IPS-18a (cell line): Measurements from ENCODE around the gene RINL.

ENCODE experiments used
- H3K27ac ChIP-seq: one replicate; pipeline ENCODE4 v1.5.1; 2013; ENCODE audit warnings: low read length
- H3K27me3 ChIP-seq: one replicate; pipeline ENCODE4 v1.6.1; 2013; ENCODE audit warnings: mild to moderate bottlenecking, low read length; ENCODE audit not compliant: control insufficient read depth, insufficient read depth
- H3K36me3 ChIP-seq: one replicate; pipeline ENCODE4 v1.6.1; 2013; ENCODE audit warnings: low read depth, low read length; ENCODE audit not compliant: control insufficient read depth
- H3K4me1 ChIP-seq: one replicate; pipeline ENCODE4 v1.6.1; 2013; ENCODE audit warnings: low read depth, low read length; ENCODE audit not compliant: control insufficient read depth
- H3K4me3 ChIP-seq: one replicate; pipeline ENCODE4 v1.5.1; 2013; ENCODE audit warnings: low read length
- H3K9ac ChIP-seq: one replicate; pipeline ENCODE4 v1.6.1; 2013; ENCODE audit warnings: mild to moderate bottlenecking, low read length, moderate library complexity
- H3K9me3 ChIP-seq: one replicate; pipeline ENCODE4 v1.6.1; 2013; ENCODE audit warnings: low read depth, low read length; ENCODE audit not compliant: control insufficient read depth

RINL gene

DNA sequence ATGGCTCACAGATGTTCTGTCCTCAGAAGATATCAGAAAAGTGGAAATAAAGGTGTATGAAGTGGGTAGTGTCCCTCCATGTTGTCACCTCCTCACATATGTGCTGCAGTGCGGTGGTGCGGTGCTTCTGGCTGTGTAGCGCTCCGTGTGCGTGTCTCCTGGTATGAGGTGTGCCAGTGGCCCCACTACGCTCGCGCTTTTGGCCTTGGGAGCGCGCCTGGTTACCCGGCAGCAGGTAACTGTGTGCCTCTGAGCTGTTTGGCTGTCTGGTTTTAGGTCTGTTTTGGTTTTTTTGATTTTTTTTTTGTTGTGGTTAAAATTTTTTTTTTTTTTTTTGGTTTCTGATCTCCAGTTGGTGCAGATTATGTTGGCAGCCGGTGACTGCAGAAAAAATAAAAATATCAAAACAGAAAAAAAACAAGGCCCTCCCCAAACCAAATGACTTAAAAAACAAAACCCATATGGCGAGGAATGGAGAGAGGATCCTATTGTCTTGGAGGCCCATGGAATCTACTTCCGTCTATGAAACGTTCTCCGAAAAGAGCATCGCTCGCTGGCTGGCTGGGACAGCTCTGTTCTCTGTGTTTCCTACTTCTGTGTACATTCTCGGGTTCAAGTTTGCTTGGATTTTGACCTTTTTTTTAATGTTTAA lies 36.2 kb downstream of the RINL start:
- H3K4me1 ChIP-seq = no peaks in the 10 kb centered on the region
- no peak overlapping the region for H3K27ac ChIP-seq
- H3K9ac ChIP-seq = no peak overlapping the region

GRCh38 chr19:38841180-38841766 lies 36.8 kb downstream of the RINL start:
- Histone ChIP-seq H3K9me3 (no peaks in the 10 kb centered on the region), H3K9ac (no peak overlapping the region), H3K27me3 (no peaks in the 10 kb centered on the region), H3K27ac (no peak overlapping the region), H3K4me3 (no peak overlapping the region), H3K4me1 (no peaks in the 10 kb centered on the region), H3K36me3 (peaks cover 98% of the 10 kb centered on the region)

More for the DNA sequence above, 36.2 kb downstream of the RINL start:
- Histone ChIP-seq H3K9me3 (no peaks in the 10 kb centered on the region), H3K36me3 (peaks cover 98% of the 10 kb centered on the region), H3K4me3 (no peak overlapping the region), H3K27me3 (no peaks in the 10 kb centered on the region)

- no peak overlapping the region for H3K9ac ChIP-seq
- no peaks in the 10 kb centered on the region for H3K9me3 ChIP-seq
- no peak overlapping the region for H3K4me3 ChIP-seq
- H3K27ac ChIP-seq = no peak overlapping the region
- H3K36me3 ChIP-seq = peaks cover 97% of the 10 kb centered on the region
- H3K27me3 ChIP-seq = no peaks in the 10 kb centered on the region
- H3K4me1 ChIP-seq = no peaks in the 10 kb centered on the region
Measured at GRCh38 chr19:38840583-38840968, 37.5 kb downstream of the RINL start.

GRCh38 chr19:38839816-38840582 lies 38.1 kb downstream of the RINL start:
- H3K27me3 ChIP-seq = no peaks in the 10 kb centered on the region
- no peak overlapping the region for H3K27ac ChIP-seq
- no peaks in the 10 kb centered on the region for H3K9me3 ChIP-seq
- no peak overlapping the region for H3K4me3 ChIP-seq
- no peak overlapping the region for H3K9ac ChIP-seq
- peaks cover 94% of the 10 kb centered on the region for H3K36me3 ChIP-seq
- no peaks in the 10 kb centered on the region for H3K4me1 ChIP-seq

DNA sequence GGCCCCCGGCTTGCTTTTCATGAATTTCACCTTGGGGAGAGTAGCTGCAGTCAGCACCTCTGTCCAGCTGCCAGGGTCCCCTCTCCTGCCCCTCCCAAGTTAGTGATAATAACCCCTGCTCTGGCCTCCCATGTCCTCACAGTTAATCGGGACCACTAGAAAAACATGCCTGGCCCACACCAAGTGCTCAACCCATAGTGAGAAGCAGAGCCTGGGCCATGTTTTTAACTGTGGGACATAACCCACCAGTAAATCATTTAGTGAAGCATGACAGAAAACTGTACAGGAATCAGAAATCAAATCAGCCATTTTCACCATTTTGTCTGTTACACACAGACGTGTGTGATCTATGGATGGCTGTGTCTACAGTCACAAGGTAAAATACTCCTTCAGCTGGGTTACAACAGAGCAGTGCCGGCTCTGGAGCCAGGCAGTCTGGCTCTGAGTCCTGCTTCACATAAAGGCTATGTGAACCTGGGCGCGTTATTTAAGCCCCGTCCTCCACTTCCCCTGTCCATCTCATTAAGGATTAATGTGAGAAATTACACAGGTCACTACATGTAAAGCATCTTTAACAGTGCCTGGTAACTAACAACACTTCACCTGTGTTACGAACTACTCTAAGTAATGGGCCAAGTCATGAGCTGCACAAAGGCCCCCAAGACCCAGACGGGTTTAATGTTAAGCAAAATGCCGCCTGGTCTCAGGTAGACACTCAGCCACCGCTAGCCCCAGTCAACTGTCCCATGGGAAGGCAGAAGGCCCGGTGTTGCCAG lies 38.9 kb downstream of the RINL start:
- no peaks in the 10 kb centered on the region for H3K9me3 ChIP-seq
- H3K27ac ChIP-seq = no peak overlapping the region
- H3K4me1 ChIP-seq = no peaks in the 10 kb centered on the region
- no peak overlapping the region for H3K9ac ChIP-seq
- H3K27me3 ChIP-seq = no peaks in the 10 kb centered on the region
- peaks cover 86% of the 10 kb centered on the region for H3K36me3 ChIP-seq
- H3K4me3 ChIP-seq = no peak overlapping the region

GRCh38 chr19:38838208-38838985 lies 39.7 kb downstream of the RINL start:
- Histone ChIP-seq H3K4me1 (no peaks in the 10 kb centered on the region), H3K9ac (no peak overlapping the region), H3K4me3 (no peak overlapping the region), H3K27ac (no peak overlapping the region), H3K36me3 (peaks cover 78% of the 10 kb centered on the region), H3K27me3 (no peaks in the 10 kb centered on the region), H3K9me3 (no peaks in the 10 kb centered on the region)

DNA sequence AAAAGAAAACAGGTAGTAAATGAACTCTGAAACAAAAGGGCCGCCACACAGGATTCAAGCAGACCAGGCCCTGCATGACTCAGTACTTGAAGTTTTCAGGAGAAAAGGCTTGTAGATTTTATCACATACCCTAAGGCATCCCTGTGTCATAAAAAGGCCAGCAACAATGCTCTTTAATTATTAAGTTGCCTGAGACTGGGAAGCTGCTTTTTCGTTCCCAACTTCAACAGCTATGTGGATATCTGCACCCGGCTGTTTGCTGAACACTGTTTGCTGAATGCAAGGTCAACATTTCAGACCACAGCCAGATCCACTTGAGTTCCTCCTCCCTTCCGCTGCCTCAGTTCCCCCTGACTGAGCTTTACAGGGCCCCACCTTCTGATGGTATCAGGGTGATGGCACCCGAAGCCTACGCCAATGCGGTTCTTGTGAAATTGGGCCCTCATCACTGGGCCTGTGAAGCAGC lies 40.4 kb downstream of the RINL start:
- no peaks in the 10 kb centered on the region for H3K4me1 ChIP-seq
- no peak overlapping the region for H3K4me3 ChIP-seq
- H3K27me3 ChIP-seq = no peaks in the 10 kb centered on the region
- H3K27ac ChIP-seq = no peak overlapping the region
- H3K9ac ChIP-seq = no peak overlapping the region
- H3K9me3 ChIP-seq = no peaks in the 10 kb centered on the region
- H3K36me3 ChIP-seq = peaks cover 71% of the 10 kb centered on the region

DNA sequence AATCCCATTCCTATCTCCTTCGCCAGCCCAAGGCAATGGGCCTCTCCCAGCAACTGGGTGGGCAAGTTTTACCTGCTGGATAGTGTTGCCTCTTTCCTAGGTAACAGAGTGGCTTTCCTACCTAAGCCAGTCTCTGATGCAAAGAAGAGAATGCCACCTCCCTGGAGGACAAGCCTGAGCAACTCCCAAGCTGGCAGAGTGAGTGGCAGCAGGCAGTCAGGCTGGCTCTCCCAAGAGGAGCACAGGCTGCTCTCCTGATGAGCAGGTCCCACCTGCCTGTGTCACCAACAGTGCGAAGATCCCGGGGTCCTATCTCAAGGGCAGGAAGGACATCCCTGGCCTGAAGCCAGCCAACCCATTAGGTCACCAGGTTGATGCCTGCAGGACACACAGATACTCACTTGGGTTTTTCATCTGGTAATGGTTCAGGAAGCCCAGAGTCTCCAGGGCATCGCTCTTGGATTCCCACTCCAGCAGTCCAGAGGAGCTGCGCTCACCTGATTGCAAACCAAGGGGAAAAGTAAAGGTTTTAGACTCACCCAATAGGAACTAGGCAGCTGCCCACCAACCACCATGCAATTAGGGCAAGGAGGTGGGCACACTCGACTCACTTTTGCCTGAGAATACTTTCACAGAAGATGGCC lies 41.0 kb downstream of the RINL start:
- Histone ChIP-seq H3K27ac (no peak overlapping the region), H3K4me3 (no peak overlapping the region), H3K36me3 (peaks cover 65% of the 10 kb centered on the region), H3K9ac (no peak overlapping the region), H3K9me3 (no peaks in the 10 kb centered on the region), H3K27me3 (no peaks in the 10 kb centered on the region), H3K4me1 (peaks cover 4% of the 10 kb centered on the region)

DNA sequence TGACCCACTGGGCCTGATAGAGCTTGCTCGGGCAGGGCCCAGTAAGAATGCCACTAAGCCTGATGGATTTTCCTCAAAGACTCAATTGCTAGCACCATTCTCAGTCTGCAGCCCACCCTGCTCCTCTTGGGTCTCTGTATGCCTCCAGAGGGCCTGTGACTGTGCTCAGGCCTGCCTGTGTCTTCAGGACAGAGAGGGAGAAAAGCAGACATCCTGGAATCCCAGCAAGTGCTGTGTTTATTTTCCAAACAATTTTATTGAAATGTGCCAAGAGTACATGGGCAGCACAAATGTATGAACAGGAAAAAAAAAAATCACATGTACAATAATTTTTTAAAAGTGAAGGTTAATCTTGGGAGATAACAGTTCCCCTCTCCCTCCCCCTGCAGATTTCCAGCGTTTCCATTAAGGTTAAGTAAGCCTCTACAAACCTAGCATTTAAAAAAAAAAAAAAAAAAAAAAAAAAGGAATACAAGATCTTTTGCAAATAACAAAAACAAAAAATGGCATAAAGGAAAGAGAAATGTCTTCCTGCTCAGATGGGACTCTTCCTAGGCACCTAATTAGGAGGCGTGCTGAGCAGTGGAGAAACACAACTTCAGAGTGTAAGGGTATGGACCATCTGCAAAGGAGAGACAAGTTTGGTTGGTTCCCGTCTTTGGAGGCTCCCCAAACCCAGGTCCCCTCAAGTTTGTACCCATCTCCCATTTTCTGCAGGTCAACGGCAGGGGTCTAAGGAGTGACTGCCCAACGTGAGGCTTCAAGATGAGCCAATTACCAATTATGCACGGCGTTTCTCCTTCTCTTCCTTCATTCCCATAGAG lies 41.7 kb downstream of the RINL start:
- Histone ChIP-seq H3K36me3 (peaks cover 58% of the 10 kb centered on the region), H3K4me1 (peaks cover 7% of the 10 kb centered on the region), H3K9me3 (no peaks in the 10 kb centered on the region), H3K27ac (no peak overlapping the region), H3K27me3 (no peaks in the 10 kb centered on the region), H3K4me3 (no peak overlapping the region), H3K9ac (no peak overlapping the region)

- H3K4me1 ChIP-seq = peaks cover 7% of the 10 kb centered on the region
- no peak overlapping the region for H3K9ac ChIP-seq
- H3K9me3 ChIP-seq = no peaks in the 10 kb centered on the region
- no peak overlapping the region for H3K4me3 ChIP-seq
- H3K27ac ChIP-seq = no peak overlapping the region
- no peaks in the 10 kb centered on the region for H3K27me3 ChIP-seq
- H3K36me3 ChIP-seq = peaks cover 50% of the 10 kb centered on the region
Measured at GRCh38 chr19:38834590-38834989, 43.5 kb downstream of the RINL start.
